ENCODE data around the gene CYP19A1.

DNA sequence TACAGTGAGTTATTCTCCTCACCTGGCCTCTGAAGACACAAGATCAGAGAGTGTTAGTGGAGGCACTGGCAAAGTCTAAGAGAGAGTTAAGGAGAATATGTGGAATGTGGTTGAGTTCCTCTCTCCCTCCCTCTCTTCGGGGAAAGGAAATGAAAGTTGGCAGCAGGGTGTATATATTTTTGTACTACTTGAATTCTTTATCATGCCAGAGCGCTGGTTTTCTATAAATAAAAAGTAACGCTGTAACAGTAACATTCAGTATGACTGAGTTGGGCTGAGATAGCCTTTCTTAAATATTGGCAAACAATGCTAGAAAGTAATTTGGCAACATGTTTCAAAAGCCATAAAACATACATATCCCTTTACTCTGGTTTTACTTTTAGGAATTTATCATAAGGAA lies 166.2 kb downstream of the CYP19A1 start:
- no peak for TF ChIP-seq EGR1 (IDR thresholded peaks at IDR 0.05; ENCODE audit: borderline replicate concordance, low read depth, low read length)
- no peak for TF ChIP-seq POLR2AphosphoS5 (IDR thresholded peaks at IDR 0.05; ENCODE audit: low read depth, low read length)
- TF ChIP-seq, protein P1, sequence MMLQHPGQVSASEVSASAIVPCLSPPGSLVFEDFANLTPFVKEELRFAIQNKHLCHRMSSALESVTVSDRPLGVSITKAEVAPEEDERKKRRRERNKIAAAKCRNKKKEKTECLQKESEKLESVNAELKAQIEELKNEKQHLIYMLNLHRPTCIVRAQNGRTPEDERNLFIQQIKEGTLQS (IDR thresholded peaks at IDR 0.05; ENCODE audit: insufficient read depth, low read depth, low read length) = no peak
- TF ChIP-seq, protein P2, sequence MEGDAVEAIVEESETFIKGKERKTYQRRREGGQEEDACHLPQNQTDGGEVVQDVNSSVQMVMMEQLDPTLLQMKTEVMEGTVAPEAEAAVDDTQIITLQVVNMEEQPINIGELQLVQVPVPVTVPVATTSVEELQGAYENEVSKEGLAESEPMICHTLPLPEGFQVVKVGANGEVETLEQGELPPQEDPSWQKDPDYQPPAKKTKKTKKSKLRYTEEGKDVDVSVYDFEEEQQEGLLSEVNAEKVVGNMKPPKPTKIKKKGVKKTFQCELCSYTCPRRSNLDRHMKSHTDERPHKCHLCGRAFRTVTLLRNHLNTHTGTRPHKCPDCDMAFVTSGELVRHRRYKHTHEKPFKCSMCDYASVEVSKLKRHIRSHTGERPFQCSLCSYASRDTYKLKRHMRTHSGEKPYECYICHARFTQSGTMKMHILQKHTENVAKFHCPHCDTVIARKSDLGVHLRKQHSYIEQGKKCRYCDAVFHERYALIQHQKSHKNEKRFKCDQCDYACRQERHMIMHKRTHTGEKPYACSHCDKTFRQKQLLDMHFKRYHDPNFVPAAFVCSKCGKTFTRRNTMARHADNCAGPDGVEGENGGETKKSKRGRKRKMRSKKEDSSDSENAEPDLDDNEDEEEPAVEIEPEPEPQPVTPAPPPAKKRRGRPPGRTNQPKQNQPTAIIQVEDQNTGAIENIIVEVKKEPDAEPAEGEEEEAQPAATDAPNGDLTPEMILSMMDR (IDR thresholded peaks at IDR 0.05; ENCODE audit: control extremely low read depth in 1 of 3, insufficient read depth in 1 of 3, low read depth in 1 of 3, low read length in 3 of 3) = no peak
- no peak for TF ChIP-seq ZNF274 (IDR thresholded peaks at IDR 0.05; ENCODE audit: borderline replicate concordance, extremely low read depth, low read length)
- TF ChIP-seq EZH2 (IDR thresholded peaks at IDR 0.05; ENCODE audit: low read depth, low read length, severe bottlenecking) = no peak
- TF ChIP-seq KDM1A (IDR thresholded peaks at IDR 0.05; ENCODE audit: borderline replicate concordance, low read length) = no peak
- no peak for TF ChIP-seq SP1 (IDR thresholded peaks at IDR 0.05; ENCODE audit: low read depth, low read length)
- TF ChIP-seq RBBP5 (IDR thresholded peaks at IDR 0.05; ENCODE audit: borderline replicate concordance, low read depth, low read length) = no peak
- TF ChIP-seq YY1 (IDR thresholded peaks at IDR 0.05; ENCODE audit: low read depth, low read length) = no peak
